ENCODE data around the gene CDH4. TPM values are rescaled to one million over a fixed set of nuclear protein-coding genes. Genes with fewer than 3 reads are reported as not detected.

Gene CDH4
- total and polyA plus RNA-seq, 8 donors, result under 0.01 to 2.2 (median 0.11) TPM; not detected in 2

DNA sequence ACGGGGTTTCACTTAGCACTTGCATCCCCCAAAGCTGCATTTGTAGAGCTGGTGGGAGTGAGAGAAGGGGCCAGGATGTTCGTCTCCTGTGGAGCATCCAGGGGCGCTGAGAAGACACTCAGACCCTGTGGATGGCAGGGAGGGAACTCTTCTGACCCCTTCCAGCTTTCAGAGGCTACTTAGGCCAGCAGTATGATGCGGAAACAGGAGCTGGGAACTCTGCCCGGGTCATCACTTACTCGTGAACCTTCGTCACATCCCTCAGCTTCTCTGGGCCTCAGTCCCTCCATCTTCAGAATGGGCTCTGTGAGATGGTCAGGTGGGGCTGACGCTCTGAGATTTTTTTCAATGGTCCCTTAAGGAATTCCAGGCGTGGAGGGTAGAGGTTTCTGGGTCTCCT is 585.1 kb downstream of the CDH4 start:
- Histone ChIP-seq H3K27me3 (peaks cover 0 to 32% (median 0%) of the 10 kb centered on the region in 3 donors), H3K4me3 (no peak overlapping the region), H3K4me1 (no peaks in the 10 kb centered on the region), H3K27ac (no peak overlapping the region), H3K9me3 (no peaks in the 10 kb centered on the region), H3K36me3 (no peaks in the 10 kb centered on the region)
- WGBS, 5 donors, result 54 to 79% (median 70%) methylated on average over 7 to 9 of the region's 9 CpGs
- no peak for TF ChIP-seq POLR2AphosphoS5 (IDR thresholded peaks at IDR 0.05)
- no peak for DNase-seq
- intact Hi-C loops (cut with DNase I; ENCODE audit: low total_unique reads), result no loop called here

- Histone ChIP-seq H3K4me1 (no peaks in the 10 kb centered on the region), H3K27ac (no peak overlapping the region), H3K27me3 (peaks cover 0 to 19% (median 0%) of the 10 kb centered on the region in 3 donors), H3K9me3 (no peaks in the 10 kb centered on the region), H3K4me3 (no peak overlapping the region), H3K36me3 (no peaks in the 10 kb centered on the region)
- TF ChIP-seq POLR2AphosphoS5 (IDR thresholded peaks at IDR 0.05) (no peak), POLR2A (IDR thresholded peaks at IDR 0.05) (no peak), EP300 (IDR thresholded peaks at IDR 0.05) (no peak)
- TF ChIP-seq, protein P1, sequence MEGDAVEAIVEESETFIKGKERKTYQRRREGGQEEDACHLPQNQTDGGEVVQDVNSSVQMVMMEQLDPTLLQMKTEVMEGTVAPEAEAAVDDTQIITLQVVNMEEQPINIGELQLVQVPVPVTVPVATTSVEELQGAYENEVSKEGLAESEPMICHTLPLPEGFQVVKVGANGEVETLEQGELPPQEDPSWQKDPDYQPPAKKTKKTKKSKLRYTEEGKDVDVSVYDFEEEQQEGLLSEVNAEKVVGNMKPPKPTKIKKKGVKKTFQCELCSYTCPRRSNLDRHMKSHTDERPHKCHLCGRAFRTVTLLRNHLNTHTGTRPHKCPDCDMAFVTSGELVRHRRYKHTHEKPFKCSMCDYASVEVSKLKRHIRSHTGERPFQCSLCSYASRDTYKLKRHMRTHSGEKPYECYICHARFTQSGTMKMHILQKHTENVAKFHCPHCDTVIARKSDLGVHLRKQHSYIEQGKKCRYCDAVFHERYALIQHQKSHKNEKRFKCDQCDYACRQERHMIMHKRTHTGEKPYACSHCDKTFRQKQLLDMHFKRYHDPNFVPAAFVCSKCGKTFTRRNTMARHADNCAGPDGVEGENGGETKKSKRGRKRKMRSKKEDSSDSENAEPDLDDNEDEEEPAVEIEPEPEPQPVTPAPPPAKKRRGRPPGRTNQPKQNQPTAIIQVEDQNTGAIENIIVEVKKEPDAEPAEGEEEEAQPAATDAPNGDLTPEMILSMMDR (IDR thresholded peaks at IDR 0.05), result no peak
- no peak for DNase-seq
- WGBS, 5 donors, result 86 to 89% (median 89%) methylated on average over 10 of the region's 10 CpGs
- intact Hi-C loops (cut with DNase I; ENCODE audit: low total_unique reads), result no loop called here
These were observed 587.3 kb downstream of the CDH4 start for GRCh38 chr20:61839223-61839911.

DNA sequence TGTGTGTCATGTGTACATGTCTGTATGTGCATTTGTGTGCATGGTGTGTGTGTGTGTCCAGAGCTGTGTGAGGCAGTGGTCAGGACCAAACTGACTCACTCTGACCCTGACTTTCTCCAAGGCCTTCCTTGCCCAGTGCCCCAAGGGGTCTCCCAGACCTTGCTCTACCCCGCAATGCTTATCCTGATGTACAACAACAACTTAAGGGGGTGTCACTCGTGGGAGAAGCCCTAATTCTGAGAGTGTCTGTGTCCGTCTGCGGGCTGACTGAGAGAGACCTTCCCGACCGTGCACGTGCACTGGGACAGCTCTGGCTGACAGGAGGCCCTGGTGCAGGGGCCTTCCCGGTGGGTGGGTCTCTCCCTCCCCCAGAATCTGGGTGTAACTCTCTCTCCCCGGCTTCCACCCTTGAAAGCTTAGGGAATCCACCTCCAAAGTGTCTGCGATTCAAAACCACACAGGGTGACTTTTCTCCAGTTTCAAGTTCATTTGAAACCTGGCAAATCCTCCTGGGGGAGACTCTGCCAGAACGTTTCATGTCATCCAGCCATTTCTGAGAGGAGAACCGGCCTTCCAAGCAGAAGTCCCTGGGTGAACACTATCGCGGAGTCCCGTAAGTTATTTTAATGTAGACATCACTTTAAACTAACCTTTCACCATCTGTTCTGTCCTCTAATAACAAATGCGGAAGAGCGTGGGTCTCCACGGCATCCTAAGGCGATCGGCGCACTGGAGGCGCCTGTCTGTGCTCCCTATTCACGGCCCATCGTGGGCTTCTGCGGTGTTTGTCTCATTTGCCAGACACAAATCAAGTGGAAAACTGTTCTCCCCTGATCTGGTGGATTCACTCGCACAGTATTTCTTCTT is 588.1 kb downstream of the CDH4 start:
- Histone ChIP-seq H3K4me1 (no peaks in the 10 kb centered on the region), H3K36me3 (no peaks in the 10 kb centered on the region), H3K27me3 (peaks cover 0 to 25% (median 0%) of the 10 kb centered on the region in 3 donors), H3K9me3 (no peaks in the 10 kb centered on the region), H3K4me3 (no peak overlapping the region), H3K27ac (no peak overlapping the region)
- 69 to 83% (median 79%) methylated on average over 25 to 26 of the region's 26 CpGs for WGBS, 5 donors
- intact Hi-C loops (cut with DNase I; ENCODE audit: low total_unique reads), result no loop called here
- DNase-seq, result no peak
- TF ChIP-seq EP300 (IDR thresholded peaks at IDR 0.05), result no peak
- TF ChIP-seq, protein P1 (IDR thresholded peaks at IDR 0.05), result no peak
- no peak for TF ChIP-seq POLR2A (IDR thresholded peaks at IDR 0.05)
- TF ChIP-seq POLR2AphosphoS5 (IDR thresholded peaks at IDR 0.05), result no peak

GRCh38 chr20:61840779-61841455 is 588.9 kb downstream of the CDH4 start:
- no peak overlapping the region for H3K4me3 ChIP-seq
- peaks cover 0 to 33% (median 0%) of the 10 kb centered on the region in 3 donors for H3K27me3 ChIP-seq
- H3K36me3 ChIP-seq, result no peaks in the 10 kb centered on the region
- no peaks in the 10 kb centered on the region for H3K9me3 ChIP-seq
- TF ChIP-seq, protein P1 (IDR thresholded peaks at IDR 0.05), result no peak
- no peak for TF ChIP-seq POLR2A (IDR thresholded peaks at IDR 0.05)
- TF ChIP-seq POLR2AphosphoS5 (IDR thresholded peaks at IDR 0.05), result no peak
- no peak for TF ChIP-seq EP300 (IDR thresholded peaks at IDR 0.05)
- WGBS, 5 donors, result 77 to 89% (median 87%) methylated on average over 19 to 26 of the region's 26 CpGs
- intact Hi-C loops (cut with DNase I; ENCODE audit: low total_unique reads), result no loop called here
- DNase-seq, result no peak
- no peak overlapping the region for H3K27ac ChIP-seq
- no peaks in the 10 kb centered on the region for H3K4me1 ChIP-seq
